SK-N-SH (cell line): Measurements from ENCODE around the gene DRD4. TPM values are rescaled to one million over a fixed set of nuclear protein-coding genes. Genes with fewer than 3 reads are reported as not detected.

Source experiments
- CTCF ChIA-PET: fragments of 300-600, 350-600 bp; formaldehyde crosslinking; extraction: SDS; loops from one replicate; lab custom pipeline; 2021; lab: Yijun Ruan, JAX
- POLR2A ChIA-PET: fragments of 350-600 bp; sonication (Branson Sonifier 250); formaldehyde crosslinking; extraction: SDS; loops from one replicate; lab custom pipeline; 2020; ENCODE audit warnings: antibody characterized with exemption, inconsistent platforms; lab: Yijun Ruan, JAX
- DNase-seq: peaks from one replicate; pipeline ENCODE4 v3.0.0; 2012
- H2AFZ ChIP-seq: fragments of 200-600 bp; sonication (generic); 2 replicates; pipeline ENCODE4 v1.8.1; 2016; ENCODE audit warnings: antibody characterized with exemption, mild to moderate bottlenecking, low read depth
- H3F3A ChIP-seq: fragments of 200-600 bp; sonication (generic); replicated peaks from 2 replicates; pipeline ENCODE3; 2016; ENCODE audit warnings: antibody characterized with exemption, mild to moderate bottlenecking; ENCODE audit not compliant: insufficient read depth
- H3K27ac ChIP-seq, 2 experiments: fragments of 200-500 bp in 1 of 2; fragments of 200-600 bp in 1 of 2; sonication (Bioruptor generic) in 1 of 2; sonication (generic), shearing (Covaris generic) in 1 of 2; 2 replicates each; pipeline versions ENCODE4 v1.5.1 to v1.6.1; 2014 to 2016; ENCODE audit warnings: low read depth in 2 of 2, inconsistent platforms in 1 of 2, low read length in 1 of 2, mild to moderate bottlenecking in 1 of 2, mixed read lengths in 1 of 2
- H3K27me3 ChIP-seq: fragments of 200-600 bp; sonication (generic), shearing (Covaris generic); 2 replicates; pipeline ENCODE4 v1.6.1; 2016; ENCODE audit warnings: mixed run types; ENCODE audit not compliant: insufficient read depth
- H3K36me3 ChIP-seq, 2 experiments: fragments of 200-500 bp in 1 of 2; fragments of 200-600 bp in 1 of 2; sonication (Bioruptor generic) in 1 of 2; sonication (generic) in 1 of 2; replicated peaks in 1 of 2; 2 replicates each; pipeline versions ENCODE3 to v1.5.1; 2014 to 2016; ENCODE audit warnings: low read length in 1 of 2, mild to moderate bottlenecking in 1 of 2; ENCODE audit not compliant: insufficient read depth in 2 of 2, control insufficient read depth in 1 of 2
- H3K4me1 ChIP-seq, 2 experiments: fragments of 200-500 bp in 1 of 2; fragments of 200-600 bp in 1 of 2; sonication (Bioruptor generic) in 1 of 2; sonication (generic), shearing (Covaris generic) in 1 of 2; 2 replicates each; pipeline versions ENCODE4 v1.5.1 to v1.6.1; 2014 to 2016; ENCODE audit warnings: low read depth in 1 of 2, low read length in 1 of 2, mixed run types in 1 of 2; ENCODE audit not compliant: insufficient read depth in 2 of 2, control insufficient read depth in 1 of 2
- H3K4me2 ChIP-seq: fragments of 200-600 bp; sonication (generic), shearing (Covaris generic); 2 replicates; pipeline ENCODE4 v1.6.1; 2017; ENCODE audit warnings: mixed run types
- H3K4me3 ChIP-seq, 2 experiments: fragments of 200-500 bp in 1 of 2; fragments of 200-600 bp in 1 of 2; sonication (Bioruptor generic) in 1 of 2; sonication (generic), shearing (Covaris generic) in 1 of 2; 2 replicates each; pipeline versions ENCODE4 v1.5.1 to v1.8.1; 2014 to 2016; ENCODE audit warnings: low read depth in 2 of 2, inconsistent platforms in 1 of 2, low read length in 1 of 2, mild to moderate bottlenecking in 1 of 2, mixed read lengths in 1 of 2, moderate library complexity in 1 of 2
- H3K79me2 ChIP-seq: fragments of 200-600 bp; sonication (generic); 2 replicates; pipeline ENCODE4 v1.8.1; 2017; ENCODE audit warnings: mild to moderate bottlenecking; ENCODE audit not compliant: insufficient read depth
- H3K9ac ChIP-seq: fragments of 200-600 bp; sonication (generic); 2 replicates; pipeline ENCODE4 v1.6.1; 2017; ENCODE audit warnings: mixed run types
- H3K9me2 ChIP-seq: fragments of 200-600 bp; sonication (generic); 2 replicates; pipeline ENCODE4 v1.6.1; 2017; ENCODE audit warnings: mixed run types
- H3K9me3 ChIP-seq: fragments of 200-600 bp; sonication (generic); 2 replicates; pipeline ENCODE4 v1.6.1; 2017; ENCODE audit warnings: mixed run types, mild to moderate bottlenecking, moderate library complexity
- H4K20me1 ChIP-seq: fragments of 200-600 bp; sonication (generic); 2 replicates; pipeline ENCODE4 v1.6.1; 2017; ENCODE audit warnings: mild to moderate bottlenecking, mixed run types; ENCODE audit not compliant: insufficient read depth
- CHD2 ChIP-seq: fragments of 150-350 bp; IDR thresholded peaks from 2 replicates; pipeline ENCODE4 v1.6.1; 2018; ENCODE audit warnings: low read length; ENCODE audit not compliant: partially characterized antibody
- RAD21 ChIP-seq: IDR thresholded peaks from 2 replicates; pipeline ENCODE4 v1.6.1; 2012; ENCODE audit warnings: mild to moderate bottlenecking, low read length
- RXRA ChIP-seq: IDR thresholded peaks from 2 replicates; pipeline ENCODE4 v1.4.0; 2012; ENCODE audit warnings: low read depth, mild to moderate bottlenecking, borderline replicate concordance
- SMC3 ChIP-seq: IDR thresholded peaks from 2 replicates; pipeline ENCODE4 v1.6.1; 2012; ENCODE audit warnings: low read depth, low read length, improper control_type of control experiment
- WGBS: methylation state at CpG from one replicate; pipeline ENCODE4 v1.1.6; 2017; ENCODE audit warnings: low lambda C conversion rate; 5-methylcytosine and 5-hydroxymethylcytosine counted together
- polyA plus RNA-seq, 3 experiments: library from polyadenylated mRNA; depleted of rRNA; stranded (reverse); fragments of >200 nt; gene quantifications; 2 replicates each; pipeline ENCODE4 v1.2.3, GENCODE V29; 2012
- TF ChIP-seq, protein P1 (sequence below): IDR thresholded peaks from 2 replicates; pipeline ENCODE4 v1.4.0; 2012; ENCODE audit warnings: low read depth, borderline replicate concordance
- TF ChIP-seq, protein P2 (sequence below): fragments of 200-600 bp; sonication (generic); IDR thresholded peaks from 2 replicates; pipeline ENCODE4 v1.6.1; 2017; ENCODE audit warnings: antibody characterized with exemption, mild to moderate bottlenecking, moderate library complexity
- TF ChIP-seq, protein P3 (sequence below): fragments of 150-350 bp; IDR thresholded peaks from 2 replicates; pipeline ENCODE4 v1.6.1; 2016; ENCODE audit warnings: mild to moderate bottlenecking, low read depth, low read length

DRD4 gene
- polyA plus RNA-seq, 1 of the 3 experiments (the other 2 are of a cell fraction) = not detected

DNA sequence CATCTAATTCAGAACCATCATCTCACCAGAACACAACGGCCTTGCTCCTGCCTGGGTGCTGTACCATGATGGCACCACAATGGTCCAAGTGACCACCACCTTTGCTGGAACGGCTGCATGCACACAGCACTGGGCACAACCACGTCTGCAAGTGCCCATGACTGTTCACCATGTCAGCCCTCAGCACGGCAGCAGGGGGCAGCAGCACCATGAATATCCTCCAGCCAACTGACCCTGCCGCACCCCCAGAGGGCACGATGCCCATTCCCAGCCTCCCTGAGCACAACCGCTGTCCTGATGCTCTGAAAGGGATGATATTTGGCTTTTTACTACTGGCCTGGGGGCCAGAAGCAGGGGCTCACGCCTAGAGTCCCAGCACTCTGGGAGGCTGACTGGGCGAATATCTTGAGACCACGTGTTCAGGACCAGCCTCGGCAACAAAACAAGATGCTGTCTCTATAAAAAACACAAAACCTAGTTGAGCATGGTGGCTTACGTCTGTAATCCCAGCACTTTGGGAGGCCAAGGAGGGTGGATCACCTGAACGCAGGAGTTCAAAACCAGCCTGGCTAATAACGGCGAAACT lies 25.7 kb downstream of the DRD4 start:
- Histone ChIP-seq H4K20me1 (0 out of 2 replicates have a peak, but pooled peaks cover 4% of the 10 kb centered on the region), H3K4me2 (no peak overlapping the region), H2AFZ (no peak overlapping the region), H3K4me1 (no peaks in the 10 kb centered on the region), H3K9me3 (no peaks in the 10 kb centered on the region), H3K27ac (no peak overlapping the region), H3F3A (no peaks in the 10 kb centered on the region), H3K79me2 (no peaks in the 10 kb centered on the region), H3K9ac (no peak overlapping the region), H3K36me3 (peaks cover 3 to 34% of the 10 kb centered on the region in 2 experiments), H3K9me2 (no peaks in the 10 kb centered on the region), H3K27me3 (no peaks in the 10 kb centered on the region), H3K4me3 (no peak overlapping the region; a peak in 1 of 4 replicates)
- TF ChIP-seq SMC3 = peak; percentile 62
- TF ChIP-seq, protein P1, sequence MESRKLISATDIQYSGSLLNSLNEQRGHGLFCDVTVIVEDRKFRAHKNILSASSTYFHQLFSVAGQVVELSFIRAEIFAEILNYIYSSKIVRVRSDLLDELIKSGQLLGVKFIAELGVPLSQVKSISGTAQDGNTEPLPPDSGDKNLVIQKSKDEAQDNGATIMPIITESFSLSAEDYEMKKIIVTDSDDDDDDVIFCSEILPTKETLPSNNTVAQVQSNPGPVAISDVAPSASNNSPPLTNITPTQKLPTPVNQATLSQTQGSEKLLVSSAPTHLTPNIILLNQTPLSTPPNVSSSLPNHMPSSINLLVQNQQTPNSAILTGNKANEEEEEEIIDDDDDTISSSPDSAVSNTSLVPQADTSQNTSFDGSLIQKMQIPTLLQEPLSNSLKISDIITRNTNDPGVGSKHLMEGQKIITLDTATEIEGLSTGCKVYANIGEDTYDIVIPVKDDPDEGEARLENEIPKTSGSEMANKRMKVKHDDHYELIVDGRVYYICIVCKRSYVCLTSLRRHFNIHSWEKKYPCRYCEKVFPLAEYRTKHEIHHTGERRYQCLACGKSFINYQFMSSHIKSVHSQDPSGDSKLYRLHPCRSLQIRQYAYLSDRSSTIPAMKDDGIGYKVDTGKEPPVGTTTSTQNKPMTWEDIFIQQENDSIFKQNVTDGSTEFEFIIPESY = no peak
- TF ChIP-seq, protein P2, sequence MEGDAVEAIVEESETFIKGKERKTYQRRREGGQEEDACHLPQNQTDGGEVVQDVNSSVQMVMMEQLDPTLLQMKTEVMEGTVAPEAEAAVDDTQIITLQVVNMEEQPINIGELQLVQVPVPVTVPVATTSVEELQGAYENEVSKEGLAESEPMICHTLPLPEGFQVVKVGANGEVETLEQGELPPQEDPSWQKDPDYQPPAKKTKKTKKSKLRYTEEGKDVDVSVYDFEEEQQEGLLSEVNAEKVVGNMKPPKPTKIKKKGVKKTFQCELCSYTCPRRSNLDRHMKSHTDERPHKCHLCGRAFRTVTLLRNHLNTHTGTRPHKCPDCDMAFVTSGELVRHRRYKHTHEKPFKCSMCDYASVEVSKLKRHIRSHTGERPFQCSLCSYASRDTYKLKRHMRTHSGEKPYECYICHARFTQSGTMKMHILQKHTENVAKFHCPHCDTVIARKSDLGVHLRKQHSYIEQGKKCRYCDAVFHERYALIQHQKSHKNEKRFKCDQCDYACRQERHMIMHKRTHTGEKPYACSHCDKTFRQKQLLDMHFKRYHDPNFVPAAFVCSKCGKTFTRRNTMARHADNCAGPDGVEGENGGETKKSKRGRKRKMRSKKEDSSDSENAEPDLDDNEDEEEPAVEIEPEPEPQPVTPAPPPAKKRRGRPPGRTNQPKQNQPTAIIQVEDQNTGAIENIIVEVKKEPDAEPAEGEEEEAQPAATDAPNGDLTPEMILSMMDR = peak; percentile 75
- TF ChIP-seq RAD21 = peak; percentile 73
- WGBS = 67% methylated on average over 13 of the region's 15 CpGs
- DNase-seq = peak; percentile 92
- POLR2A ChIA-PET = no interaction called here
- CTCF ChIA-PET = interaction anchor here (0.6 to 13.1 kb wide), 10 partner anchors 11 to 127 kb away, joined by 3 to 150 read pairs (median 3); partner anchors contain the start of gene TMEM80

DNA sequence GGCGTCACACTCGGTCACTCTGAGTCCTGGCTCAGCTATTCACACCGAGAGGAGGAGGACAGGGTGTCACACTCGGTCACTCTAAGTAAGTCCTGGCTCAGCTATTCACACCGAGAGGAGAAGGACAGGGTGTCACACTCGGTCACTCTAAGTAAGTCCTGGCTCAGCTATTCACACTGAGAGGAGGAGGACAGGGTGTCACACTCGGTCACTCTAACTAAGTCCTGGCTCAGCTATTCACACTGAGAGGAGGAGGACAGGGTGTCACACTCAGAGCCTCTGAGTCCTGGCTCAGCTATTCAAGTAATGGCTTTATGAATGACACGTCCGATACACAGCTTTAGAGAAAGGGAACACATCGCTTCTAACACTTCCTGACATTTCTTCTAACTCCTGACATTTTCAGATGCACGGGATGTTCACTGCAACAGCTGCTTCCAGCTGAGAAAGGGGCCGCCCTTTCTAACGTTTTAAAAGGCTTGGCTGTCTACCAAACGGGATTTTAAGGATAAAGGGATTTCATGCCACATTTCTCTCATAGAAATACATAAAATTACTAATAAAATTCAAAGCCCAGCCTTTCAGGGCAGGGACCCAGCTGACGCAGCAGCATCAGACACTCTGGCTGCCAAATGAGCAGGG lies 28.1 kb downstream of the DRD4 start:
- H4K20me1 ChIP-seq = 0 out of 2 replicates have a peak, but pooled peaks cover 4% of the 10 kb centered on the region
- no peak for DNase-seq
- no peaks in the 10 kb centered on the region for H3K9me2 ChIP-seq
- no peak overlapping the region for H3K9ac ChIP-seq
- H3K36me3 ChIP-seq = peaks cover 3 to 17% of the 10 kb centered on the region in 2 experiments
- H3K4me2 ChIP-seq = no peak overlapping the region
- H3F3A ChIP-seq = no peaks in the 10 kb centered on the region
- H3K4me3 ChIP-seq = no peak overlapping the region
- no peaks in the 10 kb centered on the region for H3K9me3 ChIP-seq
- no peak overlapping the region for H2AFZ ChIP-seq
- WGBS = 93% methylated on average over 12 of the region's 15 CpGs
- no peaks in the 10 kb centered on the region for H3K4me1 ChIP-seq
- no peak overlapping the region for H3K27ac ChIP-seq
- POLR2A ChIA-PET = no interaction called here
- no peaks in the 10 kb centered on the region for H3K27me3 ChIP-seq
- CTCF ChIA-PET = interaction anchor here (0.8 to 13.1 kb wide), 2 partner anchors 11 to 60 kb away, joined by 3 to 150 read pairs; no protein-coding TSS in a partner anchor
- TF ChIP-seq CHD2 (no peak), RXRA (no peak)
- TF ChIP-seq, protein P3, sequence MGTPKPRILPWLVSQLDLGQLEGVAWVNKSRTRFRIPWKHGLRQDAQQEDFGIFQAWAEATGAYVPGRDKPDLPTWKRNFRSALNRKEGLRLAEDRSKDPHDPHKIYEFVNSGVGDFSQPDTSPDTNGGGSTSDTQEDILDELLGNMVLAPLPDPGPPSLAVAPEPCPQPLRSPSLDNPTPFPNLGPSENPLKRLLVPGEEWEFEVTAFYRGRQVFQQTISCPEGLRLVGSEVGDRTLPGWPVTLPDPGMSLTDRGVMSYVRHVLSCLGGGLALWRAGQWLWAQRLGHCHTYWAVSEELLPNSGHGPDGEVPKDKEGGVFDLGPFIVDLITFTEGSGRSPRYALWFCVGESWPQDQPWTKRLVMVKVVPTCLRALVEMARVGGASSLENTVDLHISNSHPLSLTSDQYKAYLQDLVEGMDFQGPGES = no peak
- no peaks in the 10 kb centered on the region for H3K79me2 ChIP-seq
